Stimulated activated CD8-positive, alpha-beta memory T cell treated with anti-CD3 and anti-CD28 coated beads, Interleukin-7, amount 100 ng/mL, for 4 hours (primary cell): Measurements from ENCODE around the gene RPL27A.

Experiments used
- DNase-seq, 2 donors: peaks; one replicate each; pipeline ENCODE4 v3.0.0-alpha.2; 2020; ENCODE audit warnings: low read depth in 2 of 2

The RPL27A gene

GRCh38 chr11:8699903-8700302 is 17.3 kb downstream of the RPL27A start:
- DNase-seq: no peak

- no peak for DNase-seq
Measured at GRCh38 chr11:8701891-8702597, 19.5 kb downstream of the RPL27A start.

GRCh38 chr11:8702598-8702915 is 20.0 kb downstream of the RPL27A start:
- DNase-seq: no peak

GRCh38 chr11:8704136-8704535 is 21.5 kb downstream of the RPL27A start:
- DNase-seq: no peak

GRCh38 chr11:8705146-8705545 is 22.6 kb downstream of the RPL27A start:
- no peak for DNase-seq

GRCh38 chr11:8706673-8707432 is 24.3 kb downstream of the RPL27A start:
- DNase-seq: no peak

- no peak for DNase-seq
Measured at GRCh38 chr11:8707541-8708191, 25.1 kb downstream of the RPL27A start.

- DNase-seq: no peak
Measured at GRCh38 chr11:8709002-8709672, 26.5 kb downstream of the RPL27A start.

GRCh38 chr11:8709777-8710176 is 27.2 kb downstream of the RPL27A start:
- no peak for DNase-seq

GRCh38 chr11:8711895-8712442 is 29.4 kb downstream of the RPL27A start:
- no peak for DNase-seq

- DNase-seq: no peak
Measured at GRCh38 chr11:8712506-8712905, 29.9 kb downstream of the RPL27A start.

GRCh38 chr11:8713760-8714454 is 31.3 kb downstream of the RPL27A start:
- DNase-seq: no peak

- no peak for DNase-seq
Measured at GRCh38 chr11:8714622-8715225, 32.1 kb downstream of the RPL27A start.

GRCh38 chr11:8715501-8715900 is 32.9 kb downstream of the RPL27A start:
- DNase-seq: no peak

- DNase-seq: no peak
Measured at GRCh38 chr11:8717544-8717875, 34.9 kb downstream of the RPL27A start.

GRCh38 chr11:8717876-8718753 is 35.5 kb downstream of the RPL27A start:
- no peak for DNase-seq

GRCh38 chr11:8719211-8719649 is 36.6 kb downstream of the RPL27A start:
- DNase-seq: no peak

GRCh38 chr11:8719721-8720120 is 37.1 kb downstream of the RPL27A start:
- no peak for DNase-seq

GRCh38 chr11:8720352-8720751 is 37.8 kb downstream of the RPL27A start:
- no peak for DNase-seq
